PC-9 (cell line): ENCODE results near the gene ZRANB1. TPM values are rescaled to one million over a fixed set of nuclear protein-coding genes. Genes with fewer than 3 reads are reported as not detected.

Source experiments
- BruUV-seq: library from RNA; stranded (reverse); fragments of 400-500 nt; replicated peaks from 2 replicates; lab custom pipeline; 2021; lab: Mats Ljungman, UMichigan
- CTCF ChIA-PET: fragments of 300-600 bp; sonication (Branson Sonifier 250); formaldehyde crosslinking; loops from one replicate; lab custom pipeline; 2022; ENCODE audit warnings: antibody characterized with exemption; lab: Charles Lee
- POLR2A ChIA-PET: fragments of 300-600 bp; sonication (Branson Sonifier 250); formaldehyde crosslinking; loops from one replicate; lab custom pipeline; 2022; ENCODE audit warnings: antibody characterized with exemption; ENCODE audit not compliant: unreplicated experiment; lab: Charles Lee
- DNase-seq, 2 experiments: peaks; one replicate each; pipeline versions ENCODE4 v3.0.0 to v3.0.0-alpha.2; 2015 to 2022; ENCODE audit warnings: mixed read lengths in 1 of 2
- H2AFZ ChIP-seq: fragments of 200-600 bp; sonication (generic); 2 replicates; pipeline ENCODE4 v1.8.1; 2017; ENCODE audit warnings: antibody characterized with exemption
- H3F3A ChIP-seq: fragments of 200-600 bp; sonication (generic); 2 replicates; pipeline ENCODE4 v1.8.1; 2017; ENCODE audit warnings: antibody characterized with exemption, mild to moderate bottlenecking, low read depth; ENCODE audit not compliant: insufficient read depth
- H3K27ac ChIP-seq: fragments of 200-600 bp; sonication (generic); 2 replicates; pipeline ENCODE4 v1.6.1; 2016; ENCODE audit warnings: mixed run types
- H3K27me3 ChIP-seq: fragments of 200-600 bp; sonication (generic); 2 replicates; pipeline ENCODE4 v1.6.1; 2016; ENCODE audit warnings: low read depth, mixed run types; ENCODE audit not compliant: insufficient read depth
- H3K36me3 ChIP-seq: fragments of 200-600 bp; sonication (generic); 2 replicates; pipeline ENCODE4 v1.6.1; 2016; ENCODE audit warnings: low read depth, mixed run types
- H3K4me1 ChIP-seq: fragments of 200-600 bp; sonication (generic); replicated peaks from 2 replicates; pipeline ENCODE4 v1.6.1; 2016; ENCODE audit warnings: mixed run types; ENCODE audit not compliant: insufficient read depth
- H3K4me2 ChIP-seq: fragments of 200-600 bp; sonication (generic); 2 replicates; pipeline ENCODE4 v1.6.1; 2017; ENCODE audit warnings: mixed run types
- H3K4me3 ChIP-seq: fragments of 200-600 bp; sonication (generic); 2 replicates; pipeline ENCODE4 v1.6.1; 2016; ENCODE audit warnings: mixed run types
- H3K79me2 ChIP-seq: fragments of 200-600 bp; sonication (generic); 2 replicates; pipeline ENCODE4 v1.6.1; 2017; ENCODE audit warnings: low read depth, mixed run types
- H3K9me2 ChIP-seq: fragments of 200-600 bp; sonication (generic); 2 replicates; pipeline ENCODE4 v1.8.1; 2017; ENCODE audit warnings: mild to moderate bottlenecking; ENCODE audit not compliant: insufficient read depth
- H3K9me3 ChIP-seq: fragments of 200-600 bp; sonication (generic); 2 replicates; pipeline ENCODE4 v1.8.1; 2016; ENCODE audit warnings: low read depth; ENCODE audit not compliant: insufficient read depth
- H4K20me1 ChIP-seq: fragments of 200-600 bp; sonication (generic); 2 replicates; pipeline ENCODE4 v1.8.1; 2017; ENCODE audit not compliant: insufficient read depth
- EZH2 ChIP-seq: fragments of 200-600 bp; sonication (generic); IDR thresholded peaks from 2 replicates; pipeline ENCODE4 v1.8.0; 2017; ENCODE audit warnings: antibody characterized with exemption, low read depth
- intact Hi-C: fragments of 100-400 bp; cut with micrococcal nuclease; formaldehyde crosslinking; loops from one replicate; pipeline ENCODE4 v1.10.0; 2022; ENCODE audit not compliant: unreplicated experiment
- total RNA-seq: library from RNA; stranded (reverse); gene quantifications from 2 replicates; pipeline ENCODE4 v1.2.3, GENCODE V29; 2021
- TF ChIP-seq, protein P1 (sequence below): fragments of 200-600 bp; sonication (generic); conservative IDR thresholded peaks from 2 replicates; pipeline ENCODE4 v1.6.1; 2017; ENCODE audit warnings: mixed run types, antibody characterized with exemption, mild to moderate bottlenecking, moderate library complexity

ZRANB1 gene
- total RNA-seq, 1 experiment from 2014 or later, result 10.9 TPM

DNA sequence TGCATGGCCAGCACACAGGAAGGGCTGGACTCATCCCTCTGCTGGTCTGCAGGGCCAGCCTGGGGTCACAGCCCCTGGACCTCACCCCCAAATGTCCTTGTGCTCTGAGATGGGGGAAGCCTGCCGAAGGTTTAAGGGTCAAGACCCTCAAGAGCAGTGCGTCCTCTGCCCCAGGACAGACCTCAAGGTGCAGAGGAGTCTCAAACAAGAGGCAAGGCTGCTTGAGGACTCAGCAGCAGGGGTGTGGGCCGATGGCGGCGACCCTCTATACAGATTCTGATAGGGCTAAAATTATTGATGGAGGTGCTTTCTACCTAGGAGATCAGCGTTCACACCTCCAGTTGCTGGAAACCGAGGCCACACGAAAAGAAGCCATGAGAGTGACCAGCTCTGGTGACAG lies 80.7 kb downstream of the ZRANB1 start:
- H3K9me3 ChIP-seq, result no peaks in the 10 kb centered on the region
- H4K20me1 ChIP-seq, result no peaks in the 10 kb centered on the region
- ChIA-PET POLR2A (no interaction called here), CTCF (no interaction called here)
- H3K27me3 ChIP-seq, result no peaks in the 10 kb centered on the region
- H3K4me1 ChIP-seq, result no peaks in the 10 kb centered on the region
- no peak overlapping the region for H3K4me2 ChIP-seq
- no peak for TF ChIP-seq EZH2
- TF ChIP-seq, protein P1, sequence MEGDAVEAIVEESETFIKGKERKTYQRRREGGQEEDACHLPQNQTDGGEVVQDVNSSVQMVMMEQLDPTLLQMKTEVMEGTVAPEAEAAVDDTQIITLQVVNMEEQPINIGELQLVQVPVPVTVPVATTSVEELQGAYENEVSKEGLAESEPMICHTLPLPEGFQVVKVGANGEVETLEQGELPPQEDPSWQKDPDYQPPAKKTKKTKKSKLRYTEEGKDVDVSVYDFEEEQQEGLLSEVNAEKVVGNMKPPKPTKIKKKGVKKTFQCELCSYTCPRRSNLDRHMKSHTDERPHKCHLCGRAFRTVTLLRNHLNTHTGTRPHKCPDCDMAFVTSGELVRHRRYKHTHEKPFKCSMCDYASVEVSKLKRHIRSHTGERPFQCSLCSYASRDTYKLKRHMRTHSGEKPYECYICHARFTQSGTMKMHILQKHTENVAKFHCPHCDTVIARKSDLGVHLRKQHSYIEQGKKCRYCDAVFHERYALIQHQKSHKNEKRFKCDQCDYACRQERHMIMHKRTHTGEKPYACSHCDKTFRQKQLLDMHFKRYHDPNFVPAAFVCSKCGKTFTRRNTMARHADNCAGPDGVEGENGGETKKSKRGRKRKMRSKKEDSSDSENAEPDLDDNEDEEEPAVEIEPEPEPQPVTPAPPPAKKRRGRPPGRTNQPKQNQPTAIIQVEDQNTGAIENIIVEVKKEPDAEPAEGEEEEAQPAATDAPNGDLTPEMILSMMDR, result no peak
- H3K79me2 ChIP-seq, result peaks cover 43% of the 10 kb centered on the region
- H3K36me3 ChIP-seq, result no peaks in the 10 kb centered on the region
- H3K4me3 ChIP-seq, result no peak overlapping the region
- DNase-seq, result no peak
- no peak overlapping the region for H2AFZ ChIP-seq
- intact Hi-C loops, result no loop called here
- BruUV-seq, result no TSS peak
- H3F3A ChIP-seq, result no peaks in the 10 kb centered on the region
- H3K27ac ChIP-seq, result no peak overlapping the region
- no peaks in the 10 kb centered on the region for H3K9me2 ChIP-seq

DNA sequence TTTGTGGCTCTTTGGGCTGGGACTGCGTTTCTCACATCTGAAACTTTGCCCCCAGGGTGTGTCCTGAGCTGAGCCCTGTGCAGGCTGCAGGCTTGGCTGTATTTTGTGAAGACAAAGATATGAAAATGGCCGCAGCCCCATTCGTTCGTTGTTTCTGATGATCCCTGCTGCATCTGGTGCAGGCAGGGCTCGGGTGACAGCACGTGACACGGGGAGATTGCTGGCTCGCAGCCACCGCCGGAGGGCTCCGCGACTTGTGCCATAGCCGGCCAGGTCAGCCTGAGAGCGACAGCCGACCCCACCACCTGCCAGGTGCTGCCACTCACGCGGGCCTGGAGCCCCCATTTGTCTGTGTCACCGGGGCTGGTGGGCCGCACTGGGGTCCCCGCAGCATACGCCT lies 81.3 kb downstream of the ZRANB1 start:
- POLR2A ChIA-PET, result no interaction called here
- CTCF ChIA-PET, result no interaction called here
- DNase-seq, result no peak
- H3K4me2 ChIP-seq, result no peak overlapping the region
- H3K27ac ChIP-seq, result no peak overlapping the region
- peaks cover 41% of the 10 kb centered on the region for H3K79me2 ChIP-seq
- no peaks in the 10 kb centered on the region for H3K27me3 ChIP-seq
- H3F3A ChIP-seq, result no peaks in the 10 kb centered on the region
- intact Hi-C loops, result no loop called here
- BruUV-seq, result no TSS peak
- no peaks in the 10 kb centered on the region for H3K9me3 ChIP-seq
- no peak overlapping the region for H2AFZ ChIP-seq
- no peaks in the 10 kb centered on the region for H4K20me1 ChIP-seq
- no peaks in the 10 kb centered on the region for H3K36me3 ChIP-seq
- TF ChIP-seq, protein P1, result no peak
- TF ChIP-seq EZH2, result no peak
- H3K4me1 ChIP-seq, result no peaks in the 10 kb centered on the region
- H3K9me2 ChIP-seq, result no peaks in the 10 kb centered on the region
- H3K4me3 ChIP-seq, result no peak overlapping the region

DNA sequence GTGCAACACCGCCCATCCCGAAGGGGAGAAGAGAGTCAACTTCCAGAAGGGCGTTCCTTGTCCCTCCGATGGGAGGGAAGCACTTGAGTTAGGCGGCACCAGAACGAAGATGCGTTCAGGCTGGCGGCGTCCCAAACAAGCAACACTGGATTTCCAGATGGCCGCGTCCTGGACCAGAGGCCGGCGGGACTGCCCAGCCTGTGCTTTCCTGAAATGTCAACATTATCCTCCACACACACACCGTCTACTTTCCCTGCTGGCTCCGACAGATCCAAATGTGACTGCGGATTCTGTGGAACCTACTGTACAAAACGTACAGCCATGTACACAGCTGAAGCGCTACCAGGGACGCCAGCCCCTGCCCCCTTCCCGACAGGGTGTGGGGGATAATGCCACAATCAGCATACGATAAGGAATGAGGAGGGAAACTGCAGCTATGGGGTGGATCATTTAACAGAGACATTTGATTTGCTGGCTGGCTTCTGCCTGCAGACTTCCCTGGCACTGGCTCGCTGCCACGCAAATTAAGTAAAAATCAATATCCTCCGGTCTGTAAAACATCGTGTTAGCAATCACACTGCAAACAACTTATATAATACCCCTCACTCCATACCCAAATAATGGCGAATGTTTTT lies 82.1 kb downstream of the ZRANB1 start:
- POLR2A ChIA-PET, result no interaction called here
- H3F3A ChIP-seq, result no peaks in the 10 kb centered on the region
- no peaks in the 10 kb centered on the region for H3K9me2 ChIP-seq
- no peaks in the 10 kb centered on the region for H3K9me3 ChIP-seq
- H3K27me3 ChIP-seq, result no peaks in the 10 kb centered on the region
- no peak overlapping the region for H2AFZ ChIP-seq
- intact Hi-C loops, result no loop called here
- no peaks in the 10 kb centered on the region for H3K4me1 ChIP-seq
- CTCF ChIA-PET, result no interaction called here
- H3K4me3 ChIP-seq, result no peak overlapping the region
- no peak overlapping the region for H3K4me2 ChIP-seq
- no peaks in the 10 kb centered on the region for H3K36me3 ChIP-seq
- no peak overlapping the region for H3K27ac ChIP-seq
- no TSS peak for BruUV-seq
- no peak for DNase-seq
- H3K79me2 ChIP-seq, result peaks cover 36% of the 10 kb centered on the region
- no peaks in the 10 kb centered on the region for H4K20me1 ChIP-seq
- no peak for TF ChIP-seq EZH2
- TF ChIP-seq, protein P1, result no peak
